HepG2 (cell line): Measurements from ENCODE around the gene SLC22A7. TPM values are rescaled to one million over a fixed set of nuclear protein-coding genes. Genes with fewer than 3 reads are reported as not detected.

Source experiments
- ATAC-seq: fragments of 200-7000 bp; cut with Tn5 transposase; 3 replicates; pipeline ENCODE4 v1.9.1; 2020; ENCODE audit warnings: mild to moderate bottlenecking, moderate library complexity
- BruUV-seq: library from RNA; stranded (reverse); fragments of 400-500 nt; replicated peaks from 2 replicates; lab custom pipeline; 2021; lab: Mats Ljungman, UMichigan
- CTCF ChIA-PET: fragments of 300-600 bp; formaldehyde crosslinking; extraction: SDS; loops from one replicate; lab custom pipeline; 2021; ENCODE audit warnings: low total read pairs, inconsistent platforms, low intra/inter-chr PET ratio; lab: Yijun Ruan, JAX
- POLR2A ChIA-PET: fragments of 350-600 bp; sonication (Branson Sonifier 250); formaldehyde crosslinking; loops from one replicate; lab custom pipeline; 2020; ENCODE audit warnings: antibody characterized with exemption, inconsistent platforms; lab: Yijun Ruan, JAX
- DNase-seq: peaks from one replicate; pipeline ENCODE4 v3.0.0-alpha.2; 2015; ENCODE audit warnings: low spot score
- FAIRE-seq: peaks from 3 replicates; lab custom pipeline; 2011; peaks lifted over from hg19 to GRCh38; lab: Jason Lieb, UNC
- H2AFZ ChIP-seq: one replicate; pipeline ENCODE4 v1.6.1; 2011; ENCODE audit warnings: low read length, inconsistent platforms
- H3K27ac ChIP-seq: fragments of 300-600 bp; 3 replicates; pipeline ENCODE4 v1.8.0; 2011; ENCODE audit warnings: mixed run types, mild to moderate bottlenecking, mixed read lengths, low read length, inconsistent platforms; ENCODE audit not compliant: insufficient read depth; ENCODE audit errors: extremely low read length
- H3K27me3 ChIP-seq, 2 experiments: fragments of 200-600 bp in 1 of 2; 2 replicates in 1 of 2; 3 replicates in 1 of 2; pipeline versions ENCODE4 v1.6.0 to v1.8.0; 2011; ENCODE audit warnings: low read length in 2 of 2, mild to moderate bottlenecking in 2 of 2, moderate library complexity in 2 of 2, inconsistent platforms in 1 of 2; ENCODE audit not compliant: insufficient read depth in 2 of 2, control insufficient read depth in 1 of 2
- H3K36me3 ChIP-seq, 2 experiments: fragments of 200-600 bp in 1 of 2; replicated peaks in 1 of 2; 2 replicates in 1 of 2; 3 replicates in 1 of 2; pipeline versions ENCODE4 v1.5.1 to v1.8.0; 2011; ENCODE audit warnings: low read length in 2 of 2, inconsistent platforms in 1 of 2; ENCODE audit not compliant: insufficient read depth in 2 of 2, control insufficient read depth in 1 of 2
- H3K4me1 ChIP-seq: 2 replicates; pipeline ENCODE4 v1.5.1; 2012; ENCODE audit warnings: low read length, inconsistent platforms; ENCODE audit not compliant: insufficient read depth
- H3K4me2 ChIP-seq: 2 replicates; pipeline ENCODE4 v1.6.0; 2011; ENCODE audit warnings: low read depth, low read length, inconsistent platforms
- H3K4me3 ChIP-seq, 3 experiments: fragments of 200-600 bp in 1 of 3; sonication (generic), shearing (Covaris generic) in 1 of 3; replicated peaks in 1 of 3; 2 replicates each; pipeline ENCODE4 v1.5.1; 2011 to 2016; ENCODE audit warnings: low read length in 3 of 3, inconsistent platforms in 2 of 3, low read depth in 2 of 3, mild to moderate bottlenecking in 2 of 3, control low read depth in 1 of 3, mixed read lengths in 1 of 3; ENCODE audit not compliant: insufficient read depth in 1 of 3
- H3K79me2 ChIP-seq: one replicate; pipeline ENCODE4 v1.6.1; 2011; ENCODE audit warnings: low read length, inconsistent platforms; ENCODE audit not compliant: insufficient read depth
- H3K9ac ChIP-seq: 2 replicates; pipeline ENCODE4 v1.6.0; 2011; ENCODE audit warnings: mild to moderate bottlenecking, low read depth, low read length, inconsistent platforms; ENCODE audit not compliant: insufficient read depth
- H3K9me3 ChIP-seq: 2 replicates; pipeline ENCODE4 v1.5.1; 2012; ENCODE audit warnings: mild to moderate bottlenecking, low read length
- H4K20me1 ChIP-seq: 2 replicates; pipeline ENCODE4 v1.6.0; 2011; ENCODE audit warnings: inconsistent platforms, mild to moderate bottlenecking, low read length, moderate library complexity; ENCODE audit not compliant: insufficient read depth
- CREBL2 ChIP-seq: sonication (generic); formaldehyde crosslinking; IDR thresholded peaks from 2 replicates; pipeline ENCODE4 v1.8.1; 2023; ENCODE audit warnings: missing genetic modification reagents, mild to moderate bottlenecking, borderline replicate concordance
- FOXP1 ChIP-seq, 2 experiments: fragments of 450-650 bp in 1 of 2; IDR thresholded peaks; 2 replicates each; pipeline ENCODE4 v1.6.1; 2017 to 2018; ENCODE audit warnings: antibody characterized with exemption in 1 of 2
- FUBP1 ChIP-seq: sonication (generic); formaldehyde crosslinking; IDR thresholded peaks from 2 replicates; pipeline ENCODE4 v1.5.1; 2020; ENCODE audit warnings: missing genetic modification reagents, mild to moderate bottlenecking, borderline replicate concordance
- GFI1 ChIP-seq: sonication (generic); formaldehyde crosslinking; IDR thresholded peaks from 2 replicates; pipeline ENCODE4 v1.5.0; 2020; ENCODE audit warnings: missing genetic modification reagents, mild to moderate bottlenecking, borderline replicate concordance
- HHEX ChIP-seq: IDR thresholded peaks from 2 replicates; pipeline ENCODE4 v1.6.1; 2016; ENCODE audit warnings: control low read depth
- JUN ChIP-seq: sonication (generic); formaldehyde crosslinking; IDR thresholded peaks from 2 replicates; pipeline ENCODE4 v1.4.0; 2020; ENCODE audit warnings: mild to moderate bottlenecking, missing genetic modification reagents
- MLX ChIP-seq: IDR thresholded peaks from 2 replicates; pipeline ENCODE4 v1.6.1; 2016
- NCOA2 ChIP-seq: sonication (generic); formaldehyde crosslinking; IDR thresholded peaks from 2 replicates; pipeline ENCODE4 v1.8.0; 2022; ENCODE audit warnings: inconsistent platforms
- RNF2 ChIP-seq: fragments of 450-650 bp; conservative IDR thresholded peaks from 2 replicates; pipeline ENCODE4 v1.6.1; 2016; ENCODE audit warnings: low read depth
- SSRP1 ChIP-seq: IDR thresholded peaks from 2 replicates; pipeline ENCODE4 v1.6.1; 2016; ENCODE audit warnings: control low read depth
- ZBED4 ChIP-seq: sonication (generic); formaldehyde crosslinking; IDR thresholded peaks from 2 replicates; pipeline ENCODE4 v1.4.0; 2020; ENCODE audit warnings: missing genetic modification reagents, borderline replicate concordance
- ZNF530 ChIP-seq: sonication (generic); formaldehyde crosslinking; IDR thresholded peaks from 2 replicates; pipeline ENCODE4 v1.5.0; 2020; ENCODE audit warnings: low read depth, mild to moderate bottlenecking, missing genetic modification reagents
- ZNF547 ChIP-seq: sonication (generic); formaldehyde crosslinking; IDR thresholded peaks from 2 replicates; pipeline ENCODE4 v1.5.1; 2020; ENCODE audit warnings: mild to moderate bottlenecking, missing genetic modification reagents
- ZNF574 ChIP-seq: sonication (generic); formaldehyde crosslinking; IDR thresholded peaks from 2 replicates; pipeline ENCODE4 v1.4.0; 2020; ENCODE audit warnings: missing genetic modification reagents
- ZNF670 ChIP-seq: sonication (generic); formaldehyde crosslinking; IDR thresholded peaks from 2 replicates; pipeline ENCODE4 v1.8.0; 2022; ENCODE audit warnings: mild to moderate bottlenecking, missing genetic modification reagents, borderline replicate concordance
- WGBS: methylation state at CpG from one replicate; pipeline ENCODE4 v1.1.6; 2017; ENCODE audit warnings: low lambda C conversion rate; 5-methylcytosine and 5-hydroxymethylcytosine counted together
- in situ Hi-C: cut with HindIII; loops from 2 replicates; pipeline ENCODE4 v1.10.0; 2017; ENCODE audit warnings: low pct_unique_long_range_greater_than_20kb; ENCODE audit not compliant: extremely low pct_ligation_motif_present
- intact Hi-C: fragments of 100-400 bp; cut with micrococcal nuclease; formaldehyde crosslinking; loops from one replicate; pipeline ENCODE4 v1.10.0; 2022; ENCODE audit not compliant: unreplicated experiment
- polyA plus RNA-seq, 8 experiments: library from polyadenylated mRNA; depleted of rRNA in 3 of 8; stranded (reverse) in 7 of 8; unstranded in 1 of 8; fragments of >200 nt; fragmentation: Illumina TruSeq in 4 of 8; extraction: Trizol in 4 of 8; gene quantifications; 2 replicates each; pipeline versions ENCODE4 v1.2.1 to v1.2.3, GENCODE V29; 2011 to 2016; ENCODE audit warnings: low read depth in 4 of 8, missing spikeins in 1 of 8, mixed read lengths in 1 of 8; ENCODE audit not compliant: insufficient read depth in 1 of 8
- total RNA-seq, 5 experiments: library from RNA; depleted of rRNA; stranded (reverse); fragments of >200 nt; fragmentation: Illumina TruSeq; extraction: Trizol; gene quantifications; 2 replicates each; pipeline ENCODE4 v1.2.3, GENCODE V29; 2016; ENCODE audit warnings: low read depth in 1 of 5

The SLC22A7 gene
- total and polyA plus RNA-seq, 2 of the 13 experiments (the other 11 are each of a cell fraction or from before 2014, with no cell fraction given), result 5.3 to 22.6 TPM

- H3K27me3 ChIP-seq, result no peaks in the 10 kb centered on the region
- intact Hi-C loops (no loop called here), in situ Hi-C loops (no loop called here)
- no TSS peak for BruUV-seq
- peaks cover 32% of the 10 kb centered on the region for H3K4me1 ChIP-seq
- DNase-seq, result no peak
- POLR2A ChIA-PET, result interaction anchor here (2.0 kb wide), 1 partner anchor 14 kb away, joined by 8 read pairs; no protein-coding TSS in a partner anchor
- H3K9me3 ChIP-seq, result no peaks in the 10 kb centered on the region
- WGBS, result 95% methylated on average over 2 of the region's 3 CpGs
- H3K79me2 ChIP-seq, result no peaks in the 10 kb centered on the region
- TF ChIP-seq RNF2, result no peak
- TF ChIP-seq NCOA2 (CRISPR knock-in tag), result no peak
- TF ChIP-seq ZNF547, result no peak
- TF ChIP-seq FUBP1, result no peak
- no peak for TF ChIP-seq ZNF670 (CRISPR knock-in tag)
- no peak for TF ChIP-seq CREBL2
- no peak for TF ChIP-seq FOXP1 (IDR thresholded peaks at IDR 0.05)
- TF ChIP-seq FOXP1 (CRISPR knock-in tag; IDR thresholded peaks at IDR 0.05), result no peak
- TF ChIP-seq ZBED4 (CRISPR knock-in tag), result no peak
- no peak for TF ChIP-seq GFI1 (CRISPR knock-in tag)
- no peak for TF ChIP-seq MLX (CRISPR knock-in tag)
- TF ChIP-seq SSRP1 (CRISPR knock-in tag), result no peak
- no peak for TF ChIP-seq JUN (CRISPR knock-in tag)
- no peak for TF ChIP-seq ZNF530 (CRISPR knock-in tag)
- TF ChIP-seq HHEX, result no peak
- TF ChIP-seq ZNF574, result no peak
- H4K20me1 ChIP-seq, result no peaks in the 10 kb centered on the region
- no peaks in the 10 kb centered on the region; a peak in 1 of 5 replicates for H3K36me3 ChIP-seq
- FAIRE-seq, result peak; percentile 4
- no peak overlapping the region for H3K9ac ChIP-seq
- H3K27ac ChIP-seq, result no peak overlapping the region
- no peak overlapping the region for H2AFZ ChIP-seq
- CTCF ChIA-PET, result no interaction called here
- no peak overlapping the region for H3K4me2 ChIP-seq
- ATAC-seq, result no peak
- no peak overlapping the region for H3K4me3 ChIP-seq
These were observed 6.3 kb downstream of the SLC22A7 start for GRCh38 chr6:43304361-43304760.
